HEK293 (cell line): ENCODE measurements around the gene TSHZ3.

Experiments used
- ZNF202 ChIP-seq: fragments of 450-650 bp; formaldehyde crosslinking; IDR thresholded peaks from 2 replicates; pipeline ENCODE4 v1.5.1; 2016; ENCODE audit warnings: missing biosample characterization, missing genetic modification characterization, borderline replicate concordance

The TSHZ3 gene

GRCh38 chr19:31226151-31226935 lies 122.9 kb downstream of the TSHZ3 start (continued):
- TF ChIP-seq ZNF202 (tag by site-specific recombination), result no peak
